ENCODE data around the gene MAGI2. TPM values are rescaled to one million over a fixed set of nuclear protein-coding genes. Genes with fewer than 3 reads are reported as not detected.

The MAGI2 gene
- total and polyA plus RNA-seq, 2 of the 13 experiments (the other 11 are each of a cell fraction or from before 2014, with no cell fraction given), result 1.5 to 3.8 TPM

GRCh38 chr7:78601728-78602127 lies 851.7 kb downstream of the MAGI2 start (continued):
- TF ChIP-seq ISX (CRISPR knock-in tag; conservative IDR thresholded peaks at IDR 0.05) (no peak), CEBPB (IDR thresholded peaks at IDR 0.05; ENCODE audit: borderline replicate concordance, low read depth, low read length) (no peak), FOSL1 (CRISPR knock-in tag; IDR thresholded peaks at IDR 0.05; ENCODE audit: borderline replicate concordance) (no peak), PCBP1 (IDR thresholded peaks at IDR 0.05; ENCODE audit: borderline replicate concordance, low read depth, low read length) (no peak), ZNF746 (CRISPR knock-in tag; IDR thresholded peaks at IDR 0.05) (no peak), ZNF503 (CRISPR knock-in tag; IDR thresholded peaks at IDR 0.05) (no peak)

GRCh38 chr7:78594156-78594555 lies 859.3 kb downstream of the MAGI2 start:
- Histone ChIP-seq H3K27me3 (ENCODE audit: control insufficient read depth in 1 of 2, insufficient read depth in 2 of 2, low read length in 2 of 2) (no peaks in the 10 kb centered on the region), H3K79me2 (ENCODE audit: insufficient read depth, low read length) (no peaks in the 10 kb centered on the region), H3K36me3 (replicated peaks in 1 of 2; ENCODE audit: control insufficient read depth in 1 of 2, insufficient read depth in 2 of 2, low read length in 2 of 2) (no peaks in the 10 kb centered on the region), H3K9me3 (ENCODE audit: low read length) (no peaks in the 10 kb centered on the region), H4K20me1 (ENCODE audit: insufficient read depth, low read length) (no peaks in the 10 kb centered on the region), H3K27ac (ENCODE audit: extremely low read length, insufficient read depth, low read length) (no peak overlapping the region), H3K4me3 (replicated peaks in 1 of 3; ENCODE audit: insufficient read depth in 1 of 3, low read depth in 2 of 3, low read length in 3 of 3) (no peak overlapping the region), H3K4me1 (ENCODE audit: insufficient read depth, low read length) (peaks cover 11% of the 10 kb centered on the region), H3K9ac (ENCODE audit: insufficient read depth, low read depth, low read length) (no peak overlapping the region), H2AFZ (ENCODE audit: low read length) (no peak overlapping the region), H3K4me2 (ENCODE audit: low read depth, low read length) (no peak overlapping the region)
- in situ Hi-C loops (cut with HindIII; ENCODE audit: extremely low pct_ligation_motif_present, low pct_unique_long_range_greater_than_20kb) (no loop called here), intact Hi-C loops (cut with micrococcal nuclease; ENCODE audit: unreplicated experiment) (no loop called here)
- ChIA-PET POLR2A (no interaction called here), CTCF (ENCODE audit: low intra/inter-chr PET ratio, low total read pairs) (no interaction called here)
- no peak for DNase-seq (ENCODE audit: low spot score)
- WGBS (ENCODE audit: low lambda C conversion rate), result 43% methylated on average over 3 of the region's 3 CpGs
- FAIRE-seq, result no peak
- no TSS peak for BruUV-seq (replicated peaks)
- ATAC-seq, result no peak
- TF ChIP-seq DPF2 (CRISPR knock-in tag; IDR thresholded peaks at IDR 0.05; ENCODE audit: borderline replicate concordance, low read depth) (no peak), ZSCAN29 (CRISPR knock-in tag; conservative IDR thresholded peaks at IDR 0.05) (no peak), GMEB1 (CRISPR knock-in tag; IDR thresholded peaks at IDR 0.05; ENCODE audit: borderline replicate concordance) (no peak), MEIS2 (CRISPR knock-in tag; IDR thresholded peaks at IDR 0.05) (no peak), PHF21A (CRISPR knock-in tag; IDR thresholded peaks at IDR 0.05) (no peak), ZNF607 (CRISPR knock-in tag; IDR thresholded peaks at IDR 0.05; ENCODE audit: borderline replicate concordance) (no peak), ARID4A (CRISPR knock-in tag; IDR thresholded peaks at IDR 0.05; ENCODE audit: borderline replicate concordance) (no peak), HNRNPH1 (optimal IDR thresholded peaks at IDR 0.05; ENCODE audit: low read depth, low read length) (no peak)
